ENCODE measurements around the gene ITLN2.

ITLN2 gene

DNA sequence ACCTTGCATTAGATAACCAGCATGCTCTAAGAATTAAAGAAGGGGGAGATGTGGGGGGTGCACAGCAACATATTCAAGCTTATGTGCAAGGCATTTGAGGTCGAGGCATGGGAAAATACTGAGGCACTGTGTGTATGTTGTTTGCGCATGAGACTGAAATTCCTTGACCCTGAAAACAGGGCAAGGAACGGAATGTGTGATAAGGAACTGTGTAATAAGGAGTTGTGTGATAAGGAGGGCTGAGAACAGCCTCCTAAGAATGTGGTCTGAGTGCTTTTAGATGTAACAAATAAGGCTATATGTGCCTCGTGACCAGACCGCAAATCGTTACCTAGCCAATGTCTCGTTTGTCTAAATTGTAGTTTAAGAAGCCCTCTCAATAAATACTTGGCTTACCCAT lies 43.2 kb downstream of the ITLN2 start:
- TF ChIP-seq POLR2AphosphoS5 (IDR thresholded peaks at IDR 0.05; ENCODE audit: low read depth, low read length), result no peak
- TF ChIP-seq SIN3A (IDR thresholded peaks at IDR 0.05; ENCODE audit: borderline replicate concordance, insufficient read depth, low read length), result no peak
- TF ChIP-seq TAF1 (IDR thresholded peaks at IDR 0.05; ENCODE audit: borderline replicate concordance, insufficient read depth, low read length), result no peak
- TF ChIP-seq, protein P1, sequence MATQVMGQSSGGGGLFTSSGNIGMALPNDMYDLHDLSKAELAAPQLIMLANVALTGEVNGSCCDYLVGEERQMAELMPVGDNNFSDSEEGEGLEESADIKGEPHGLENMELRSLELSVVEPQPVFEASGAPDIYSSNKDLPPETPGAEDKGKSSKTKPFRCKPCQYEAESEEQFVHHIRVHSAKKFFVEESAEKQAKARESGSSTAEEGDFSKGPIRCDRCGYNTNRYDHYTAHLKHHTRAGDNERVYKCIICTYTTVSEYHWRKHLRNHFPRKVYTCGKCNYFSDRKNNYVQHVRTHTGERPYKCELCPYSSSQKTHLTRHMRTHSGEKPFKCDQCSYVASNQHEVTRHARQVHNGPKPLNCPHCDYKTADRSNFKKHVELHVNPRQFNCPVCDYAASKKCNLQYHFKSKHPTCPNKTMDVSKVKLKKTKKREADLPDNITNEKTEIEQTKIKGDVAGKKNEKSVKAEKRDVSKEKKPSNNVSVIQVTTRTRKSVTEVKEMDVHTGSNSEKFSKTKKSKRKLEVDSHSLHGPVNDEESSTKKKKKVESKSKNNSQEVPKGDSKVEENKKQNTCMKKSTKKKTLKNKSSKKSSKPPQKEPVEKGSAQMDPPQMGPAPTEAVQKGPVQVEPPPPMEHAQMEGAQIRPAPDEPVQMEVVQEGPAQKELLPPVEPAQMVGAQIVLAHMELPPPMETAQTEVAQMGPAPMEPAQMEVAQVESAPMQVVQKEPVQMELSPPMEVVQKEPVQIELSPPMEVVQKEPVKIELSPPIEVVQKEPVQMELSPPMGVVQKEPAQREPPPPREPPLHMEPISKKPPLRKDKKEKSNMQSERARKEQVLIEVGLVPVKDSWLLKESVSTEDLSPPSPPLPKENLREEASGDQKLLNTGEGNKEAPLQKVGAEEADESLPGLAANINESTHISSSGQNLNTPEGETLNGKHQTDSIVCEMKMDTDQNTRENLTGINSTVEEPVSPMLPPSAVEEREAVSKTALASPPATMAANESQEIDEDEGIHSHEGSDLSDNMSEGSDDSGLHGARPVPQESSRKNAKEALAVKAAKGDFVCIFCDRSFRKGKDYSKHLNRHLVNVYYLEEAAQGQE (IDR thresholded peaks at IDR 0.05; ENCODE audit: insufficient read depth in 1 of 2, low read depth in 2 of 2, low read length in 2 of 2), result no peak
- no peak for TF ChIP-seq FOXP2 (optimal IDR thresholded peaks at IDR 0.05; ENCODE audit: borderline replicate concordance, extremely low read depth, extremely low read length, insufficient read depth)

DNA sequence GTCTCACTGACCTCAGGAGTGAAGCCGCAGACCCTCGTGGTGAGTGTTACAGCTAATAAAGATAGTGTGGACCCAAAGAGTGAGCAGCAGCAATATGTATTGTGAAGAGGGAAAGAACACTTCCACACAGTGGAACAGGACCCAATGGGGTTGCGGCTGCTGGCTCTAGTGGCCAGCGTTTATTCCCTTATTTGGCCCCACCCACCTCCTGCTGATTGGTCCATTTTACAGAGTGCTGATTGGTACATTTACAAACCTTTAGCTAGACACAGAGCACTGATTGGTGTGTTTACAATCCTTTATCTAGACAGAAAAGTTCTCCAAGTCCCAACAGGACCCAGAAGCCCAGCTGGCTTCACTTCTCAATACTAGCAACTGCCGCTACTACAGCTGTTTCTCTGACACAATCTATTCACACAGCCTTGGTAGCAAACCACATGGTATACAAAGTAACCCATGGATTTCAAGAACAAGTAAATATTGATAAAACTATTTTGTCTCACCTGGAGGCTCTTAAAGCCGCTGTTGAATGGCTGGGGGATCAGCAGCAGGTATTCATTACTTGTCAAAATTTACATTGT lies 44.3 kb downstream of the ITLN2 start:
- TF ChIP-seq SIN3A (IDR thresholded peaks at IDR 0.05; ENCODE audit: borderline replicate concordance, insufficient read depth, low read length) (no peak), TAF1 (IDR thresholded peaks at IDR 0.05; ENCODE audit: borderline replicate concordance, insufficient read depth, low read length) (no peak), FOXP2 (optimal IDR thresholded peaks at IDR 0.05; ENCODE audit: borderline replicate concordance, extremely low read depth, extremely low read length, insufficient read depth) (no peak), POLR2AphosphoS5 (IDR thresholded peaks at IDR 0.05; ENCODE audit: low read depth, low read length) (no peak)
- TF ChIP-seq, protein P1 (IDR thresholded peaks at IDR 0.05; ENCODE audit: insufficient read depth in 1 of 2, low read depth in 2 of 2, low read length in 2 of 2), result no peak

DNA sequence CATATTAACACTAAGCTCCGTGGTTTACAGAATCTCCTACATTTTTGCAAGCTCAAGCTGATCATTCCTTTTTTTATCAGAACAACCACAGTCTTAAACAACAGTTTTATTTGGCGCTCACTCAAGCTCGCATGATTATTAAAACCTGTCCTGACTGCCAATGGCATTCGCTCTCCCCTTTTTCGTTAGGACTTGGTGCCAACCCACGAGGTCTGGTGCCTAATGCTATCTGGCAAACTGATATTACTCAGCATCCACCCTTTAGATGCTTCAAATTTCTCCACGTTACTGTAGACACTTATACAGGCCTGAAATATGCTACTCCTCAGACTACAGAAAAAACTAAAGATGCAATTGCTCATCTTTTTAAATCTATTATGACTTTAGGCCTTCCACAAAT lies 46.6 kb downstream of the ITLN2 start:
- TF ChIP-seq SIN3A (IDR thresholded peaks at IDR 0.05; ENCODE audit: borderline replicate concordance, insufficient read depth, low read length), result no peak
- TF ChIP-seq FOXP2 (optimal IDR thresholded peaks at IDR 0.05; ENCODE audit: borderline replicate concordance, extremely low read depth, extremely low read length, insufficient read depth), result no peak
- no peak for TF ChIP-seq POLR2AphosphoS5 (IDR thresholded peaks at IDR 0.05; ENCODE audit: low read depth, low read length)
- TF ChIP-seq, protein P1 (IDR thresholded peaks at IDR 0.05; ENCODE audit: insufficient read depth in 1 of 2, low read depth in 2 of 2, low read length in 2 of 2), result no peak
- TF ChIP-seq TAF1 (IDR thresholded peaks at IDR 0.05; ENCODE audit: borderline replicate concordance, insufficient read depth, low read length), result no peak

DNA sequence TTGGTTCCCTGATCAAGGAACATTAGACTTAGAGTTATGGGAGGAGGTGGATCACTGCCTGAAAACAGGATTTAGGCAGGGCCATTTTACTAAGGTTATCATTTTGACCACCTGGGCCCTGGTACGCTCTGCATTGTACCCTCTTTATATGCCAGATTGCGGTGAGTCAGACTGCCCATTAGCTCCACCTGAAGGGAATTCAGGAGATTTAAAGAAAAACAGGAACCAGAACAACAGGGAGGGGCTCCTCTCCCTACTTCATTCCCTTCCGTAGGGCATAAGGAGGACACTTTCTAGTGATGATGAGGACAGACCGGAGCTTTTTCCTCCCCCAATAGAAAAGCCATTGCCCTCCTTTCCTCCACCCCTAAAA lies 49.0 kb downstream of the ITLN2 start:
- TF ChIP-seq FOXP2 (optimal IDR thresholded peaks at IDR 0.05; ENCODE audit: borderline replicate concordance, extremely low read depth, extremely low read length, insufficient read depth) (no peak), TAF1 (IDR thresholded peaks at IDR 0.05; ENCODE audit: borderline replicate concordance, insufficient read depth, low read length) (no peak), POLR2AphosphoS5 (IDR thresholded peaks at IDR 0.05; ENCODE audit: low read depth, low read length) (no peak), SIN3A (IDR thresholded peaks at IDR 0.05; ENCODE audit: borderline replicate concordance, insufficient read depth, low read length) (no peak)
- TF ChIP-seq, protein P1 (IDR thresholded peaks at IDR 0.05; ENCODE audit: insufficient read depth in 1 of 2, low read depth in 2 of 2, low read length in 2 of 2), result no peak
